Activated naive CD8-positive, alpha-beta T cell (primary cell): ENCODE measurements around the gene ALCAM.

Source experiments
- H3K27ac Mint-ChIP-seq: one replicate; pipeline ENCODE4 v1.8.0; 2021; ENCODE audit warnings: mixed read lengths
- H3K27me3 Mint-ChIP-seq: one replicate; pipeline ENCODE4 v1.8.0; 2021; ENCODE audit warnings: mixed read lengths
- H3K36me3 Mint-ChIP-seq: one replicate; pipeline ENCODE4 v1.8.0; 2021; ENCODE audit warnings: mixed read lengths
- H3K4me1 Mint-ChIP-seq: one replicate; pipeline ENCODE4 v1.8.0; 2021; ENCODE audit warnings: low read depth, mixed read lengths
- H3K4me3 Mint-ChIP-seq: one replicate; pipeline ENCODE4 v1.8.0; 2021; ENCODE audit warnings: mild to moderate bottlenecking, mixed read lengths
- H3K9me3 Mint-ChIP-seq: one replicate; pipeline ENCODE4 v1.8.0; 2021; ENCODE audit warnings: low read depth, mixed read lengths

Gene ALCAM

DNA sequence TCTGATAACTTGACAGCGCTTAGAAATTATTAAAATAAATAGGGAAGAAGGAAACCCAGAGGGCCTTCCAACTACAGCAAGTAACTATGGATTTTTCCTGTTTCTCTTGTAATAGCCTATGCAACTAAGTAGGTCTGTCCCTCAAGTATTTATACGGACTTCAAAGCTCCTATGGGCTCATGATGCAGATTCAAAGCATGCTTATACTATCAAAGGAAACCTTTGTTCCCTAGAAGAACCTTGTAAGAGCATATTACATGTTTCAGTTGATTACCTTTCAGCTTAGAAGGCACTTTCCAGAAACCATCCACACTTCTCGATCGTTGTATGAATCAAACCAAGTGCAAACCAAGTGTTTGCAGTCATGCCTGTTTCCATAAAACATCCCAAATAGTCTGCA, 158.8 kb downstream of the ALCAM start:
- peaks cover 6% of the 10 kb centered on the region for H3K4me1 Mint-ChIP-seq
- no peak overlapping the region for H3K27ac Mint-ChIP-seq
- no peaks in the 10 kb centered on the region for H3K36me3 Mint-ChIP-seq
- H3K27me3 Mint-ChIP-seq = no peaks in the 10 kb centered on the region
- H3K4me3 Mint-ChIP-seq = no peak overlapping the region
- H3K9me3 Mint-ChIP-seq = no peaks in the 10 kb centered on the region

DNA sequence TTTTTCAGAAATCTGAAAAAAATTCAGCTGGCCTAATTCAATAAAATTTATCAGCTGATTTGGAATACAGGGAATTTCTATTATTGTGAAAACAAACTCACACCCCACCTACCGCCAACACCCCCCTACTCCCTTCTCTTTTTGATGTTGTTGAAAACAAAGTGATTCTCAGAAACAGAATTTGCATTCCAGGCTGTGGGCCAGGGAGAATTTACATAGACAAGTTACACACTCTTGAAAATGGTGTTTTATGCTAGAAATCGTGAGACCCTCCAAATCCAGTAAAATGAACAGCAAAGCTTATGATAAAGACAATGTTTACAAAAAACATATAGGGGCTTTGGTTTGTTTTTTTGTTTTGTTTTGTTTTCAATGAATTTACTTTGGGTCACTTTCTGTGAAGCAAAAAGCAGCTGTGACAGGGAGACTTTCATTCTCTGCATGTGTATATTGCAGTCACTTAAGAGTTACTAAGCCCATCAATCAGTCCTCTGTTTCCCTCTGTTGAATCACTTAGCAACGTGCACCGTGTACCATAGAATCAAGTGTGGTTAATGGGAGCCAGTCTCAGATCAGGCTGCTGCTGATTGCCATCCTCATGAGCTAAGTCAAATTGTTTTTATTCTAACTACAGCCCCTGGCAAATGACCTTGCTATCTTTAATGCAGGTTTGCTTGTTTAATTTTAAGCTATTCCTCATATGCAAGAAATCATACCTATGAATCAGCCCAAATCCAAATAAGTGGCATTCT, 159.8 kb downstream of the ALCAM start:
- H3K4me3 Mint-ChIP-seq = no peak overlapping the region
- H3K27ac Mint-ChIP-seq = no peak overlapping the region
- no peaks in the 10 kb centered on the region for H3K27me3 Mint-ChIP-seq
- no peaks in the 10 kb centered on the region for H3K36me3 Mint-ChIP-seq
- peaks cover 6% of the 10 kb centered on the region for H3K4me1 Mint-ChIP-seq
- H3K9me3 Mint-ChIP-seq = no peaks in the 10 kb centered on the region

DNA sequence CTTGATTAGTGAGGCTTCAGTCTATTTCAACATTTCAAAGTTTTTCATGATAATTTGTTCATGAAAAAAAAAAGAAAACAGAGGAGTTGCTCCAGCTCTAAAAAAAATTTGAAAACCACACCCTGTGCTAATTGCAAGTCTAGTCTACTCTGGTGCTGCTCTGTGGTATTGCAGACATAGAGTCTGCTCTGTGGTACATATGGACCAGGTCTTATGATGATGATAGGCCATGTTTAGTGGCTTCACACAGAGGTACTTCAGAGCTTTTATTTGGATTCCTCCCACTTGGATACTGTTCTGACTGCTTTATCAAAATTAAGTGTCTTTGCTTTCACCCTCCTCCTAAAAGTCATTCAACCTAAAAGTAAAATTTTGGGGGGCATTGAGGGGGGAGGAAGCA, 160.8 kb downstream of the ALCAM start:
- no peak overlapping the region for H3K4me3 Mint-ChIP-seq
- H3K9me3 Mint-ChIP-seq = no peaks in the 10 kb centered on the region
- no peaks in the 10 kb centered on the region for H3K36me3 Mint-ChIP-seq
- H3K27ac Mint-ChIP-seq = no peak overlapping the region
- peaks cover 6% of the 10 kb centered on the region for H3K4me1 Mint-ChIP-seq
- no peaks in the 10 kb centered on the region for H3K27me3 Mint-ChIP-seq

- Mint-ChIP-seq H3K27ac (no peak overlapping the region), H3K4me1 (peaks cover 6% of the 10 kb centered on the region), H3K27me3 (no peaks in the 10 kb centered on the region), H3K36me3 (no peaks in the 10 kb centered on the region), H3K9me3 (no peaks in the 10 kb centered on the region), H3K4me3 (no peak overlapping the region)
Observed at GRCh38 chr3:105527949-105528348, 161.2 kb downstream of the ALCAM start.

GRCh38 chr3:105528955-105529354, 162.2 kb downstream of the ALCAM start:
- no peaks in the 10 kb centered on the region for H3K9me3 Mint-ChIP-seq
- H3K27ac Mint-ChIP-seq = no peak overlapping the region
- H3K36me3 Mint-ChIP-seq = no peaks in the 10 kb centered on the region
- H3K27me3 Mint-ChIP-seq = no peaks in the 10 kb centered on the region
- H3K4me3 Mint-ChIP-seq = no peak overlapping the region
- peaks cover 6% of the 10 kb centered on the region for H3K4me1 Mint-ChIP-seq

DNA sequence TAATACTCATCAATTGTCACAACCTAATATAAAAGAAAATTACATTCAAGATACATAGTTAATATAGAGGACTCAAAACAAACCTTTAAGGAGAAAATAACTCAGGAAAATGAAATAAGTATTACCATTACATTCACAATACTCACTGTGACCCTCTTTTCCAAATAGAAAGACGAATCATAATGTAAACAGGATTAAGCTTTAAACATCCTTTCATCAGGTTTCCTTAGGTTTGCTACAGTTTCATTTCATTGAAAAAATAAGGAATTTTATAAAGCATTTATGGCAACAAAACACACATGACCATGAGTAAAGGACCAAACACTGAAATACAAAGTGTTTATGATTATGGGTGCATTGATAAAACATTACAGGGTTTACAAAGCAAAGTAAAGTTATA, 162.7 kb downstream of the ALCAM start:
- H3K4me1 Mint-ChIP-seq = peaks cover 6% of the 10 kb centered on the region
- H3K36me3 Mint-ChIP-seq = no peaks in the 10 kb centered on the region
- H3K27ac Mint-ChIP-seq = no peak overlapping the region
- H3K4me3 Mint-ChIP-seq = no peak overlapping the region
- H3K27me3 Mint-ChIP-seq = no peaks in the 10 kb centered on the region
- no peaks in the 10 kb centered on the region for H3K9me3 Mint-ChIP-seq

- Mint-ChIP-seq H3K27ac (no peak overlapping the region), H3K9me3 (no peaks in the 10 kb centered on the region), H3K27me3 (no peaks in the 10 kb centered on the region), H3K4me3 (no peak overlapping the region), H3K36me3 (peaks cover 2% of the 10 kb centered on the region), H3K4me1 (peaks cover 4% of the 10 kb centered on the region)
Observed at GRCh38 chr3:105532251-105532650, 165.5 kb downstream of the ALCAM start.

DNA sequence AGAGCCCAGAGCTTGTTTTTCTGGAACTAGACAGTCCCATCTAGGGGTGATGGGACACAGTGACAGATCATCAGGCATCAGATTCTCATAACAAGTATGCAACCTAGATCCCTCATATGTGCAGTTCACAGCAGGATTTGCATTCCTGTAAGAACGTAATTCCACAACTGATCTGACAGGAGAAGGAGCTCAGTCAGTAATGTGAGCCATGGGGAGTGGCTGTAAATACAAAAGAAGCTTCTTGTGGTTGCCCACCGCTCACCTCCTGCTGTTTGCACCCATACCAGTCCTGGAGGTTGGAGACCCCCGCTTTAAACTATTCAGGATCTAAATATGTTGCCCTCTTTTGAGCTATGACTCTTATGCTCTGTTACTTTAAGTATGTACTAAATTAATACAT, 167.3 kb downstream of the ALCAM start:
- no peaks in the 10 kb centered on the region for H3K9me3 Mint-ChIP-seq
- H3K4me3 Mint-ChIP-seq = no peak overlapping the region
- peaks cover 2% of the 10 kb centered on the region for H3K36me3 Mint-ChIP-seq
- H3K27me3 Mint-ChIP-seq = no peaks in the 10 kb centered on the region
- H3K27ac Mint-ChIP-seq = no peak overlapping the region
- no peaks in the 10 kb centered on the region for H3K4me1 Mint-ChIP-seq

DNA sequence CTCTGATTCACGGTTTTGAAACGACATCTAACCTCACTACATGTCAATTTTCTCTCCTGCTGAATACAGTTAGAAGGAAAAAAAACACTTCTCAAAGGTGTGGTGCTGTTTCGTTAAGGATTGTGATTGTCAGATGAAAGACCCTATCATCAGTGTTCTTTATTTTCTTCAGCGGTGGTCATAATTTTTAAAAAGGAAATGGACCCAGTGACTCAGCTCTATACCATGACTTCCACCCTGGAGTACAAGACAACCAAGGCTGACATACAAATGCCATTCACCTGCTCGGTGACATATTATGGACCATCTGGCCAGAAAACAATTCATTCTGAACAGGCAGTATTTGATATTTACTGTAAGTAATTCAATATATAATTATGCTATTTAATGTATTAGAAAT, 167.8 kb downstream of the ALCAM start:
- no peaks in the 10 kb centered on the region for H3K27me3 Mint-ChIP-seq
- no peak overlapping the region for H3K4me3 Mint-ChIP-seq
- no peaks in the 10 kb centered on the region for H3K9me3 Mint-ChIP-seq
- no peak overlapping the region for H3K27ac Mint-ChIP-seq
- peaks cover 2% of the 10 kb centered on the region for H3K36me3 Mint-ChIP-seq
- H3K4me1 Mint-ChIP-seq = no peaks in the 10 kb centered on the region

GRCh38 chr3:105537371-105538080, 170.8 kb downstream of the ALCAM start:
- no peaks in the 10 kb centered on the region for H3K27me3 Mint-ChIP-seq
- no peaks in the 10 kb centered on the region for H3K4me1 Mint-ChIP-seq
- H3K27ac Mint-ChIP-seq = no peak overlapping the region
- H3K9me3 Mint-ChIP-seq = no peaks in the 10 kb centered on the region
- H3K36me3 Mint-ChIP-seq = peaks cover 5% of the 10 kb centered on the region
- no peak overlapping the region for H3K4me3 Mint-ChIP-seq

GRCh38 chr3:105538483-105538882, 171.8 kb downstream of the ALCAM start:
- Mint-ChIP-seq H3K27me3 (no peaks in the 10 kb centered on the region), H3K36me3 (peaks cover 5% of the 10 kb centered on the region), H3K9me3 (no peaks in the 10 kb centered on the region), H3K4me3 (no peak overlapping the region), H3K4me1 (no peaks in the 10 kb centered on the region), H3K27ac (no peak overlapping the region)

GRCh38 chr3:105539897-105540296, 173.2 kb downstream of the ALCAM start:
- Mint-ChIP-seq H3K27ac (no peak overlapping the region), H3K9me3 (no peaks in the 10 kb centered on the region), H3K4me3 (no peak overlapping the region), H3K4me1 (no peaks in the 10 kb centered on the region), H3K36me3 (peaks cover 6% of the 10 kb centered on the region), H3K27me3 (no peaks in the 10 kb centered on the region)

GRCh38 chr3:105542282-105543019, 175.7 kb downstream of the ALCAM start:
- no peaks in the 10 kb centered on the region for H3K9me3 Mint-ChIP-seq
- H3K27ac Mint-ChIP-seq = no peak overlapping the region
- H3K36me3 Mint-ChIP-seq = peaks cover 6% of the 10 kb centered on the region
- no peak overlapping the region for H3K4me3 Mint-ChIP-seq
- no peaks in the 10 kb centered on the region for H3K4me1 Mint-ChIP-seq
- no peaks in the 10 kb centered on the region for H3K27me3 Mint-ChIP-seq

DNA sequence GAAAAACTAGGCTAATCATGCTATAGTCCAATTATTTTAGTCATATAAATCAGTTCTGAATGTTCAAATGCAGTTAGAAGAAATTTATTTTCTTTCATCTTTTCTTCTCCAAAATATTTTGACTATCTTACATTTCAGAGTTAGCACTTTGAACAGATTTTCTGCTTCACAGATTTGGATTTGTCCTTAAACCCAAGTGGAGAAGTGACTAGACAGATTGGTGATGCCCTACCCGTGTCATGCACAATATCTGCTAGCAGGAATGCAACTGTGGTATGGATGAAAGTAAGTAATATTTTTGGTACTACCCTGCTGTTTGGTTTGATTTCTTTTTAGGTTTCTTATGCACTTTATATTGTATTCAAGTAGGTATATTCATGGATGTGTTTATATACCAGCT, 178.3 kb downstream of the ALCAM start:
- Mint-ChIP-seq H3K27ac (no peak overlapping the region), H3K4me1 (no peaks in the 10 kb centered on the region), H3K4me3 (no peak overlapping the region), H3K27me3 (no peaks in the 10 kb centered on the region), H3K36me3 (peaks cover 6% of the 10 kb centered on the region), H3K9me3 (no peaks in the 10 kb centered on the region)

DNA sequence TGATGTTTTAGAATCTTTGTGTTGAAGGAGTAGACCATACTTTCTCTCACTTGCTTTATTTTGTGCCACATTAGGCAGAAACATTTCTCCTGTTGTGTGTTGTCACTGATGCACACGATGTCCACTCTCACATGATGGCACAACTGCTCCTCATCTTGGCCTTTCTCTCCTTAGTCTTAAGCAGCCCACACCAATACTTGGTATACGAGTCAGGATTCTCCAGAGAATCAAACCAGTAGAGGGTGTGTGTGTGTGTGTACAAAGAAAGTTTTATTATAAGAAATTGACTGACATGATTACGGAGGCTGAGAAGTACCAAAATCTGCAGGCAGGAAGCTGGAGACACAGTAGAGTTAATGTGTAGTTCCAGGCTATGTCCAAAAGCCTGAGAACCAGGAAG, 187.1 kb downstream of the ALCAM start:
- Mint-ChIP-seq H3K9me3 (no peaks in the 10 kb centered on the region), H3K4me1 (no peaks in the 10 kb centered on the region), H3K36me3 (peaks cover 9% of the 10 kb centered on the region), H3K27ac (no peak overlapping the region), H3K4me3 (no peak overlapping the region), H3K27me3 (no peaks in the 10 kb centered on the region)
